RWPE1 (cell line): ENCODE measurements around the gene KRT36.

Experiments used
- CTCF ChIA-PET: fragments of 350-600 bp; sonication (Branson Sonifier 250); formaldehyde crosslinking; extraction: SDS; loops from one replicate; lab custom pipeline; 2021; lab: Yijun Ruan, JAX
- POLR2A ChIA-PET: fragments of 400-600 bp; formaldehyde crosslinking; extraction: SDS; loops from one replicate; lab custom pipeline; 2020; ENCODE audit warnings: antibody characterized with exemption; ENCODE audit not compliant: low non-redundant PET; lab: Yijun Ruan, JAX
- DNase-seq: peaks from one replicate; pipeline ENCODE4 v3.0.0; 2012; ENCODE audit warnings: low spot score
- H3K27ac ChIP-seq: fragments of 450-650 bp; 2 replicates; pipeline ENCODE4 v1.5.1; 2017
- TF ChIP-seq, protein P1 (sequence below): fragments of 450-650 bp; conservative IDR thresholded peaks from 2 replicates; pipeline ENCODE4 v1.5.1; 2017; ENCODE audit warnings: low read depth, mild to moderate bottlenecking

The KRT36 gene

GRCh38 chr17:41466988-41467387 lies 22.7 kb downstream of the KRT36 start, which contains the start of gene KRT32:
Gene KRT32 (minus strand): TSS chr17:41467386. CDS start chr17:41467325, 61 bp downstream.
- TF ChIP-seq, protein P1, sequence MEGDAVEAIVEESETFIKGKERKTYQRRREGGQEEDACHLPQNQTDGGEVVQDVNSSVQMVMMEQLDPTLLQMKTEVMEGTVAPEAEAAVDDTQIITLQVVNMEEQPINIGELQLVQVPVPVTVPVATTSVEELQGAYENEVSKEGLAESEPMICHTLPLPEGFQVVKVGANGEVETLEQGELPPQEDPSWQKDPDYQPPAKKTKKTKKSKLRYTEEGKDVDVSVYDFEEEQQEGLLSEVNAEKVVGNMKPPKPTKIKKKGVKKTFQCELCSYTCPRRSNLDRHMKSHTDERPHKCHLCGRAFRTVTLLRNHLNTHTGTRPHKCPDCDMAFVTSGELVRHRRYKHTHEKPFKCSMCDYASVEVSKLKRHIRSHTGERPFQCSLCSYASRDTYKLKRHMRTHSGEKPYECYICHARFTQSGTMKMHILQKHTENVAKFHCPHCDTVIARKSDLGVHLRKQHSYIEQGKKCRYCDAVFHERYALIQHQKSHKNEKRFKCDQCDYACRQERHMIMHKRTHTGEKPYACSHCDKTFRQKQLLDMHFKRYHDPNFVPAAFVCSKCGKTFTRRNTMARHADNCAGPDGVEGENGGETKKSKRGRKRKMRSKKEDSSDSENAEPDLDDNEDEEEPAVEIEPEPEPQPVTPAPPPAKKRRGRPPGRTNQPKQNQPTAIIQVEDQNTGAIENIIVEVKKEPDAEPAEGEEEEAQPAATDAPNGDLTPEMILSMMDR: no peak
- ChIA-PET POLR2A (no interaction called here), CTCF (interaction anchor here (1.1 kb wide), 1 partner anchor 798 kb away, joined by 3 read pairs; no protein-coding TSS in a partner anchor)

GRCh38 chr17:41464682-41465081 lies 25.0 kb downstream of the KRT36 start:
- peak; percentile 95 for DNase-seq
- ChIA-PET CTCF (no interaction called here), POLR2A (no interaction called here)
- peak overlapping the region; percentile 78 for H3K27ac ChIP-seq
- TF ChIP-seq, protein P1: no peak

More at GRCh38 chr17:41466988-41467387, 22.7 kb downstream of the KRT36 start, which contains the start of gene KRT32:
- DNase-seq: no peak
- no peak within 1 kb of the TSS for H3K27ac ChIP-seq

DNA sequence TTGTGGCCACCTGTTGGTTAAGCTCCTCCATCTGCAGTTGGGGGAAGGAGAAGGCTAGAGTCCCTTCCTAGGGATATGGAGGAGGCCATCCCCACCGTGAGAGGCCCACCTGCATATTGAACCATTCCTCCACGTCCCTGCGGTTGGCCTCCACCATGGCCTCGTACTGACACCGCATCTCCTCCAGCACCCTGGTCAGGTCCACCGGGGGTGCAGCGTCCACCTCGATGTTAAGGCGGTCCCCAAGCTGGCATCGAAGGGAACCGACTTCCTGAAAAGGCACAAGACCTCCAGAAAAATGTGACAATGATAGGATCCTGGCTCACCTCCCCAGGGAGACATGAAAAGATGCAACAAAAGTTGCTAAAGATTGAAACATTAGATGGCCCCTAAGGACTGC lies 25.5 kb downstream of the KRT36 start:
- DNase-seq: no peak
- ChIA-PET POLR2A (no interaction called here), CTCF (no interaction called here)
- H3K27ac ChIP-seq: peak overlapping the region; percentile 78
- TF ChIP-seq, protein P1: no peak

DNA sequence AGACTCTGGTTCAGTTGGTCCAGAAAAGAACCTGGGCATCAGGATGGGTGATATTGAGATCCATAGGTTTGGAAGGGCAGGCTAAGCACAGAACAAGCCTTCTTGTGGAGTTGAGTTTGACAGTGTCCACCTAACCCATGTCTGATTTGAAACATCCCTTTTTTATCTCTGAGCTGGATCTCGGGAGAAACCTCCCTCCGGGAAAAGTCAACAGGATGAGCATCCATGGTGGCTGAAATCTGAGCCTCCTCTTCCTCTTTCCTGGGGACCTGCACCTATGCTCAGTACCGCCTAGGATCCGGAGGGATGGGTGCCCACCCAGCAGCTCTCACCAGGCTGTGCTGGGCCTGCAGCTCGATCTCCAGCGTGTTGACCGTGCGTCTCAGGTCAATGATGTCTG lies 26.0 kb downstream of the KRT36 start:
- TF ChIP-seq, protein P1: no peak
- peak overlapping the region; percentile 78 for H3K27ac ChIP-seq
- no peak for DNase-seq
- ChIA-PET POLR2A (no interaction called here), CTCF (no interaction called here)

DNA sequence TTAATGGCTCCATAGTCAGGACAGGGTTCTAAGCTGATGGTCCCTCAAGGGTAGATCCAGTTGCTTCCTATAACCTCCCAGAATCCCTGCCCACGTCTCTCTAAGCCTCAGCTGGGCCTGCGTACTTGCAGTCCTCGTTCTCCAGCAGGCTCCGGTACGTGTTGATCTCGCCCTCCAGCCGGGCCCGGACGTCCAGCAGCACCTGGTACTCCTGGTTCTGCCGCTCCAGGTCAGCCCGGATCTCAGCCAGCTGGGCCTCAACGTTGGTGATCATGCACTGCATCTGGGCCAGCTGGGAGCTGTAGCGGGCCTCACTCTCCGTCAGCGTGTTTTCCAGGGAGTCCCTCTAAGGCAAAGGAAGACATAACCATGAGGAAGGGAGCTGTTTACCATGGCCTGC lies 27.0 kb downstream of the KRT36 start:
- no peak overlapping the region for H3K27ac ChIP-seq
- POLR2A ChIA-PET: no interaction called here
- no peak for DNase-seq
- TF ChIP-seq, protein P1: no peak
- CTCF ChIA-PET: no interaction called here

DNA sequence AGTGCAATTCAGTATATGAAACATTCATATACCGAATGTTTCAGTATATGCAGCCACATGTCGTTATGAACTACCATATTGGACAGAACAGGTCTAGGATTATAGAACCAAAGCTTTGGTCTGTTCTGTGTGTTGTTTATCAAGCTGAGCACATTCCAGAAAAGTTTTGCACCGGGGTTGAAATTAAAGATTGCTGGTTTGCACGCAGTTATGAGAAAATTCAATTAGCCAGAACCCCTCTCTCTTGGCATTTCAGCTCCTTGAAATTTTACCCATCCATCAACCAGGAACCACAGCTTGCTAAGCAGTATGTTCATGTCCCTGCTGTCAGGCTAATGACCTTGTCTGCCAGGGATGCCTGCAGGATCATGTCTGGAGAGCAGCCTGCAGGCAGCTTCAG lies 32.0 kb downstream of the KRT36 start:
- DNase-seq: no peak
- TF ChIP-seq, protein P1: no peak
- H3K27ac ChIP-seq: no peak overlapping the region
- CTCF ChIA-PET: no interaction called here
- POLR2A ChIA-PET: no interaction called here
